ENCODE data around the gene ZNF18. TPM values are rescaled to one million over a fixed set of nuclear protein-coding genes. Genes with fewer than 3 reads are reported as not detected.

ZNF18 gene, protein sequence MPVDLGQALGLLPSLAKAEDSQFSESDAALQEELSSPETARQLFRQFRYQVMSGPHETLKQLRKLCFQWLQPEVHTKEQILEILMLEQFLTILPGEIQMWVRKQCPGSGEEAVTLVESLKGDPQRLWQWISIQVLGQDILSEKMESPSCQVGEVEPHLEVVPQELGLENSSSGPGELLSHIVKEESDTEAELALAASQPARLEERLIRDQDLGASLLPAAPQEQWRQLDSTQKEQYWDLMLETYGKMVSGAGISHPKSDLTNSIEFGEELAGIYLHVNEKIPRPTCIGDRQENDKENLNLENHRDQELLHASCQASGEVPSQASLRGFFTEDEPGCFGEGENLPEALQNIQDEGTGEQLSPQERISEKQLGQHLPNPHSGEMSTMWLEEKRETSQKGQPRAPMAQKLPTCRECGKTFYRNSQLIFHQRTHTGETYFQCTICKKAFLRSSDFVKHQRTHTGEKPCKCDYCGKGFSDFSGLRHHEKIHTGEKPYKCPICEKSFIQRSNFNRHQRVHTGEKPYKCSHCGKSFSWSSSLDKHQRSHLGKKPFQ
- total RNA-seq: 14.0 and 16.0 TPM in 2 replicates

DNA sequence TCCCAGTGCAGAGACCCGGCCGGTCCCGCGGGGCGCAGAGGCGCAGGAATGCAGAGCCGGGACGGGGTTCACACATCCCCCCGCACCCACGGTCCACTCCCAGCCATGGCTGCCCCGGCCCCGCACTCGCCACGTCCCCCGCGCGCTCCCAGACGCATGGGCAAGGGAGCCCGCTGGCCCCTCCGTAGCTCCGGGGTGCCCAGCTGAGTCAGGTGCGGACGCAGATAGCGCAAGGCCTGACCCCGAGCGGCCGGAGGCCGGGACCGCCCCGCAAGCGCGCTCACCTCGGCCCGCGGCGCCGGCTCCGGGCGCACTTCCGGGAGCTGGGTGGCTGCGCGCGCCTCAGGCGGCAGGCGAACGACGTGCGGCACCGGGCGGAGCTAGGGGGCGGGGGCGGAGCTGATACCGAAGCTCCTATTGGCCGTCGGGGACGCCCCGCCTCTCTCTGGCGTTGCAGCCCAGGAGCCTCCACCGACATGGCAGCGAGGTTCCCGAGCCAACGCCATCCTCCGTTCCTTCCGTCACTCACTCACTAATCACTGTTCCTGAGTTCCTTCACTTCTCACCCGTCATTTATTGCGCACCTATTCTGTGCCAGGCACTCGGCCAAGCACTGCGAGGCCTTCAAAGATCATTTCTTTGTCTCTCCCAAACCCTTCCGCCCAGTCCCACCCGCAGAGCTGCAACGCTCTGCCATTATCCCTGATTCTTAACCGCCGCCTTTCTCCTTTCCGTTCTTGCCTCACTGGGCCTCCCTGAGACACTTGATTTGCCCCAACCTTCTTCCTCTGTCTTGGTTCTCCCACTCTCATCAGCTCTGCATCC lies at the start of gene ZNF18:
Gene ZNF18, minus strand, starts transcription at position 329 of the 825 bp plus-strand sequence. CDS start 4,646 bp downstream, outside the sequence.

GRCh38 chr17:12020642-12021622 lies 23.7 kb upstream of the ZNF18 start, which contains the start of gene MAP2K4:
TSS of gene MAP2K4 (plus strand) at chr17:12020877. CDS start at chr17:12020887, 10 bp downstream.

Other genes starting within 250 kb of the ZNF18 start
- gene MAP2K4, start 23.4 kb upstream of the ZNF18 start, total RNA-seq: 29.3 and 34.9 TPM in 2 replicates

All from smooth muscle cell of trachea (primary cell).